Measurements from ENCODE around the gene SPTSSA. TPM values are rescaled to one million over a fixed set of nuclear protein-coding genes. Genes with fewer than 3 reads are reported as not detected.

Gene SPTSSA
- total RNA-seq, 2 donors from 2014 or later = 28.5 to 37.8 TPM

GRCh38 chr14:34496007-34496678 is 34.1 kb upstream of the SPTSSA start:
- no peak overlapping the region for H3K4me3 ChIP-seq (ENCODE audit: low read length)
- no peak overlapping the region for H3K27ac ChIP-seq (ENCODE audit: low read depth, low read length)
- TF ChIP-seq CTCF (conservative IDR thresholded peaks at IDR 0.05) = no peak
- H3K27me3 ChIP-seq (ENCODE audit: control insufficient read depth, insufficient read depth, low read length, poor library complexity, severe bottlenecking) = no peaks in the 10 kb centered on the region
- no peak for DNase-seq
- peaks cover 4% of the 10 kb centered on the region for H3K4me1 ChIP-seq (ENCODE audit: control insufficient read depth, insufficient read depth, low read length)
- Mint-ChIP-seq H3K4me3 (no peak overlapping the region), H3K4me1 (peaks cover 18% of the 10 kb centered on the region), H3K27me3 (ENCODE audit: insufficient read depth) (no peaks in the 10 kb centered on the region), H3K27ac (no peak overlapping the region), H3K9me3 (no peaks in the 10 kb centered on the region), H3K36me3 (ENCODE audit: low read depth) (no peaks in the 10 kb centered on the region)
- WGBS, 2 experiments (ENCODE audit: insufficient coverage in 1 of 2, insufficient read length in 1 of 2) = 95% methylated on average over 7 to 11 of the region's 11 CpGs
- no peak overlapping the region for H3K9ac ChIP-seq (ENCODE audit: extremely low read depth, low read length, poor library complexity, severe bottlenecking)
- H3K9me3 ChIP-seq (ENCODE audit: control insufficient read depth, low read length) = no peaks in the 10 kb centered on the region
- H3K36me3 ChIP-seq (ENCODE audit: control insufficient read depth, insufficient read depth, low read length) = no peaks in the 10 kb centered on the region

DNA sequence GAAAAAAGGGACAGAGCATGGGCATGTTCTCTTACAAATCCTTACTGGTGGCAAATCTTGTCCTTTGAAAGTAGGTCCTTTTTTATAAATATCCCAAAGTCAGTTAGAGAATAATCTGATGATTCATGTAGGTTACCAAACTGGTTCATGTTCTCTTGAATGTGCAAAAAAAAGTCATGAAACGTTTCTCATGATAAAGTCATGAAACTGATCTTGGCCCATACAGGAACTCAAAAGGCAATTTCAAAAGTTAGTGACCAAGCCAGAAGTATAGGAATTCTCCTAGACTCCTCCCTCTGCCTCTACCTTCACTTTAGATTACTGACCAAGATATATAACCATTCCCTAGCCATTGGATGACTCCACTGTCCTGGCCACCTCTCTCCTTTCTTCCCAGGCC is 27.3 kb upstream of the SPTSSA start:
- no peaks in the 10 kb centered on the region for H3K9me3 Mint-ChIP-seq
- Histone ChIP-seq H3K9ac (ENCODE audit: extremely low read depth, low read length, poor library complexity, severe bottlenecking) (no peak overlapping the region), H3K4me1 (ENCODE audit: control insufficient read depth, insufficient read depth, low read length) (no peaks in the 10 kb centered on the region), H3K9me3 (ENCODE audit: control insufficient read depth, low read length) (no peaks in the 10 kb centered on the region), H3K27ac (ENCODE audit: low read depth, low read length) (no peak overlapping the region), H3K36me3 (ENCODE audit: control insufficient read depth, insufficient read depth, low read length) (no peaks in the 10 kb centered on the region), H3K4me3 (ENCODE audit: low read length) (no peak overlapping the region), H3K27me3 (ENCODE audit: control insufficient read depth, insufficient read depth, low read length, poor library complexity, severe bottlenecking) (no peaks in the 10 kb centered on the region)
- H3K27me3 Mint-ChIP-seq (ENCODE audit: insufficient read depth) = no peaks in the 10 kb centered on the region
- TF ChIP-seq CTCF (conservative IDR thresholded peaks at IDR 0.05) = no peak
- no peak overlapping the region for H3K4me3 Mint-ChIP-seq
- H3K27ac Mint-ChIP-seq = no peak overlapping the region
- WGBS, 2 experiments (ENCODE audit: insufficient coverage in 1 of 2, insufficient read length in 1 of 2) = 89 to 97% methylated on average over 1 of the region's 1 CpG
- no peak for DNase-seq
- H3K4me1 Mint-ChIP-seq = peaks cover 4% of the 10 kb centered on the region
- no peaks in the 10 kb centered on the region for H3K36me3 Mint-ChIP-seq (ENCODE audit: low read depth)

- Histone ChIP-seq H3K27ac (ENCODE audit: low read depth, low read length) (no peak overlapping the region), H3K27me3 (ENCODE audit: control insufficient read depth, insufficient read depth, low read length, poor library complexity, severe bottlenecking) (no peaks in the 10 kb centered on the region), H3K4me1 (ENCODE audit: control insufficient read depth, insufficient read depth, low read length) (no peaks in the 10 kb centered on the region), H3K36me3 (ENCODE audit: control insufficient read depth, insufficient read depth, low read length) (no peaks in the 10 kb centered on the region), H3K4me3 (ENCODE audit: low read length) (no peak overlapping the region), H3K9me3 (ENCODE audit: control insufficient read depth, low read length) (no peaks in the 10 kb centered on the region), H3K9ac (ENCODE audit: extremely low read depth, low read length, poor library complexity, severe bottlenecking) (no peak overlapping the region)
- Mint-ChIP-seq H3K9me3 (no peaks in the 10 kb centered on the region), H3K4me1 (peaks cover 4% of the 10 kb centered on the region), H3K36me3 (ENCODE audit: low read depth) (no peaks in the 10 kb centered on the region), H3K27ac (no peak overlapping the region), H3K27me3 (ENCODE audit: insufficient read depth) (no peaks in the 10 kb centered on the region), H3K4me3 (no peak overlapping the region)
- 88 to 97% methylated on average over 2 to 4 of the region's 7 CpGs for WGBS, 2 experiments (ENCODE audit: insufficient coverage in 1 of 2, insufficient read length in 1 of 2)
- DNase-seq = no peak
- TF ChIP-seq CTCF (conservative IDR thresholded peaks at IDR 0.05) = no peak
Measured at GRCh38 chr14:34488528-34488927, 26.5 kb upstream of the SPTSSA start.
